ENCODE results near the gene HSPB7.

The HSPB7 gene

DNA sequence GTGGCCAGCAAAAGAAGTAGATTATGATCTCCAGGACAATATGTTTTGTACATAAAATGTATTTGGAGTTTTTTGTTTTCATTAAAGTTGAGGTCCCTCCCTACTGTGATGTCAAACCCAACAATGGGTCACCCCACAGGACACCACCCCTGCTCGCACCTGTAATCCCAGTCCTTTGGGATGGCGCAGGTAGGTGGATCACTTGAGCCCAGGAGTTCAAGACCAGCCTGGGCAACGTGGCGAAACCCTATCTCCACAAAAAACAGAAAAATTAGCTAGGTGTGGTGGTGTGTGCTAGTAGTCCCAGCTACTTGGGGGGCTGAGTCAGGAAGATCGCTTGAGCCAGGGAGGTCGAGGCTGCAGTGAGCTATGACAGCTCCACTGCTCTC is 50.9 kb downstream of the HSPB7 start:
- H3K4me1 ChIP-seq (ENCODE audit: control insufficient read depth in 1 of 2, insufficient read depth in 1 of 2, low read depth in 1 of 2, low read length in 1 of 2) = peaks cover 14 to 15% of the 10 kb centered on the region in 2 experiments
- H3K4me3 ChIP-seq (ENCODE audit: low read depth in 1 of 2, low read length in 1 of 2) = no peak overlapping the region
- no peaks in the 10 kb centered on the region for H3K9me3 ChIP-seq
- H3K27ac ChIP-seq = no peak overlapping the region
- H3K27me3 ChIP-seq = no peaks in the 10 kb centered on the region
- H3K36me3 ChIP-seq = peaks cover 22% of the 10 kb centered on the region
- TF ChIP-seq, protein P1, sequence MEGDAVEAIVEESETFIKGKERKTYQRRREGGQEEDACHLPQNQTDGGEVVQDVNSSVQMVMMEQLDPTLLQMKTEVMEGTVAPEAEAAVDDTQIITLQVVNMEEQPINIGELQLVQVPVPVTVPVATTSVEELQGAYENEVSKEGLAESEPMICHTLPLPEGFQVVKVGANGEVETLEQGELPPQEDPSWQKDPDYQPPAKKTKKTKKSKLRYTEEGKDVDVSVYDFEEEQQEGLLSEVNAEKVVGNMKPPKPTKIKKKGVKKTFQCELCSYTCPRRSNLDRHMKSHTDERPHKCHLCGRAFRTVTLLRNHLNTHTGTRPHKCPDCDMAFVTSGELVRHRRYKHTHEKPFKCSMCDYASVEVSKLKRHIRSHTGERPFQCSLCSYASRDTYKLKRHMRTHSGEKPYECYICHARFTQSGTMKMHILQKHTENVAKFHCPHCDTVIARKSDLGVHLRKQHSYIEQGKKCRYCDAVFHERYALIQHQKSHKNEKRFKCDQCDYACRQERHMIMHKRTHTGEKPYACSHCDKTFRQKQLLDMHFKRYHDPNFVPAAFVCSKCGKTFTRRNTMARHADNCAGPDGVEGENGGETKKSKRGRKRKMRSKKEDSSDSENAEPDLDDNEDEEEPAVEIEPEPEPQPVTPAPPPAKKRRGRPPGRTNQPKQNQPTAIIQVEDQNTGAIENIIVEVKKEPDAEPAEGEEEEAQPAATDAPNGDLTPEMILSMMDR (IDR thresholded peaks at IDR 0.05) = no peak

DNA sequence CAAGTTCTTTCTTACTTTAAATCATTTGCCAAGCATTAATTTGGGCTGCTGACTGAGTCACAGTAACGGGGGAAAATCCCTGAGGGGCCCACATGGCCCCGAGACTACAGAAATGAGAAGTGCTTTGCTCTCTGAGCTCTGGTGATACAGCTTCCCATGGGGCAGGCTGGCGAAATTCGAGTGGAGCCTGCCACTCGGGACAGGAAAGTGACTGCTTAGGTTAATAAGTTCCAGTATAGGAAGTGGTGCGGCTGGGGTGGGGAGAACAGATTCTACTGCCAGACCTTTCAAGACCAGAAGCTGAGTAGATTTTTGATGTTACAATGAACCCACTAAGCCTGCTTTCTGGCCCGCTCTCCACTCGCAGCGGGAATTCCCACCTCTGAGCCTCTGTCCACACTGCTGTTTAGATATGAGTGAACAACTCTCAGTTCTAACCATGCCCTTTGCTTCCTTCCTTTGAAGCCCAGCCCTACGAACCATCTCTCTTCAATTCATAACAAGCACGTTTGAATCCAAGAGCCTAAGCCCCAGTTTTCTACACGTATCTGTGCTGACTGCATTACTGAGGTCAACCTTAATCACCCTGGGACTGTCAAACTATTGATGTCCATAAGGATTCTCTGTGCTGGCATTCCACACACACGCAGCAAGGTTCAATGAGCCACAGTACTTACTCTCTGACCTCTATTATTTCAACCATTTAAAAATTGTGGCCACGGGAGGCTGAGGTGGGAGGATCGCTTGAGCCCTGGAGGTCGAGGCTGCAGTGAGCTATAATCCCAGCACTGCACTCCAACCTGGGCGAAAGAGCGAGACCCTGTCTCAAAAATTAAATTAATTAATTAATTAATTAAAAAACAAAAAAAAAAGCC is 51.5 kb downstream of the HSPB7 start:
- TF ChIP-seq, protein P1 (IDR thresholded peaks at IDR 0.05) = no peak

DNA sequence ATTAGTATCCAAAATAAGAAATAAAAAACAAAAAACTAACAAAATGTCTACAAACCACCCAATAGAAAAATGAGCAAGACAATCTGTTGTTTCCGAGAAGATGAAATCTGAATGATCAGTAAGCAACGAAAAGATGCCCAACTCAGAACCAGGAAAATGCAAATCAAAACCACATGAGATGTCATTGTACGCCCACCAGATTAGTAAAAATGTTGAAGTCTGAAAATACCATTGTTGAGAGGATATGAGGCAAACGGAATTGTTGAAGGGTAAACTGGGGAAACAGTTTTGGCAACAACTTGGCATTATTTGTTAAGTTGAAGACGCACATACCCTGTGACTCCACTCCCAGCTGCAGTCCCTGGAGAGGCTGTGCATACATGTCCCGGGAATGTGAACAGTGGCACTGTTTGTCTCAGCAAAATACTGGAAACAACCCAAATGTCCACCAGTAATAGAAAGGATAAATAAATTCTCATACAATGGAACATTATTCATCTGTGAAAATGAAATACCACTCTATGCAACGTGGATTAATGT is 52.5 kb downstream of the HSPB7 start:
- H3K4me3 ChIP-seq (ENCODE audit: low read depth in 1 of 2, low read length in 1 of 2) = no peak overlapping the region
- no peak overlapping the region for H3K27ac ChIP-seq
- TF ChIP-seq, protein P1 (IDR thresholded peaks at IDR 0.05) = no peak
- H3K27me3 ChIP-seq = no peaks in the 10 kb centered on the region
- H3K36me3 ChIP-seq = peaks cover 20% of the 10 kb centered on the region
- peaks cover 14 to 15% of the 10 kb centered on the region in 2 experiments for H3K4me1 ChIP-seq (ENCODE audit: control insufficient read depth in 1 of 2, insufficient read depth in 1 of 2, low read depth in 1 of 2, low read length in 1 of 2)
- no peaks in the 10 kb centered on the region for H3K9me3 ChIP-seq

More for the DNA sequence above, 51.5 kb downstream of the HSPB7 start:
- Histone ChIP-seq H3K27ac (peak overlapping the region; percentile 61), H3K9me3 (no peaks in the 10 kb centered on the region), H3K4me1 (ENCODE audit: control insufficient read depth in 1 of 2, insufficient read depth in 1 of 2, low read depth in 1 of 2, low read length in 1 of 2) (peaks cover 14 to 15% of the 10 kb centered on the region in 2 experiments), H3K4me3 (ENCODE audit: low read depth in 1 of 2, low read length in 1 of 2) (no peak overlapping the region), H3K27me3 (no peaks in the 10 kb centered on the region), H3K36me3 (peaks cover 20% of the 10 kb centered on the region)

All from neutrophil (primary cell).